Thyroid gland (tissue), 4 donors: ENCODE results near the gene PAGE3. TPM values are rescaled to one million over a fixed set of nuclear protein-coding genes. Genes with fewer than 3 reads are reported as not detected.

ENCODE experiments used
- DNase-seq, 2 donors: peaks; one replicate each; pipeline ENCODE4 v3.0.0-alpha.2; 2019
- H3K27ac ChIP-seq, 3 donors: fragments of 200-600 bp; sonication (generic); 1 replicate in 2 of 3; 2 replicates in 1 of 3; pipeline ENCODE4 v1.5.1; 2016 to 2019; ENCODE audit warnings: mild to moderate bottlenecking in 1 of 3, moderate library complexity in 1 of 3
- H3K27me3 ChIP-seq: fragments of 200-600 bp; sonication (generic); one replicate; pipeline ENCODE4 v1.5.1; 2019
- H3K36me3 ChIP-seq, 2 donors: fragments of 200-600 bp; sonication (generic); one replicate each; pipeline ENCODE4 v1.5.1; 2016 to 2019
- H3K4me1 ChIP-seq, 2 donors: fragments of 200-600 bp; sonication (generic); one replicate each; pipeline ENCODE4 v1.5.1; 2017 to 2019
- H3K4me3 ChIP-seq, 3 donors: fragments of 200-600 bp; sonication (generic); replicated peaks in 1 of 3; 1 replicate in 2 of 3; 2 replicates in 1 of 3; pipeline ENCODE4 v1.5.1; 2016; ENCODE audit warnings: mild to moderate bottlenecking in 1 of 3
- H3K9me3 ChIP-seq: fragments of 200-600 bp; sonication (generic); one replicate; pipeline ENCODE4 v1.5.1; 2017
- CTCF ChIP-seq, 6 experiments: fragments of 200-600 bp in 3 of 6; fragments of 450-650 bp in 3 of 6; sonication (generic) in 3 of 6; IDR thresholded peaks; one replicate each; pipeline ENCODE4 v1.5.1; 2016 to 2019; ENCODE audit warnings: antibody characterized with exemption in 6 of 6, mild to moderate bottlenecking in 2 of 6, inconsistent platforms in 1 of 6, moderate library complexity in 1 of 6
- POLR2A ChIP-seq, 2 donors: fragments of 450-650 bp; IDR thresholded peaks; one replicate each; pipeline ENCODE4 v1.6.1; 2017; ENCODE audit warnings: antibody characterized with exemption in 2 of 2, mild to moderate bottlenecking in 2 of 2, moderate library complexity in 1 of 2
- WGBS, 2 donors: methylation state at CpG; one replicate each; pipeline ENCODE4 v1.1.5; 2017; 5-methylcytosine and 5-hydroxymethylcytosine counted together
- intact Hi-C: fragments of 100-400 bp; cut with DNase I; formaldehyde crosslinking; loops from one replicate; pipeline ENCODE4 v1.15.1; 2023
- total RNA-seq, 4 donors: library from RNA; depleted of rRNA; stranded (reverse); fragments of >200 nt; gene quantifications; one replicate each; pipeline ENCODE4 v1.2.3, GENCODE V29; 2016

PAGE3 gene
- total RNA-seq, result not detected

GRCh38 chrX:55264816-55265215 is at the start of gene PAGE3:
PAGE3 (minus strand) TSS chrX:55264916; CDS start chrX:55263903, 1,013 bp downstream.
- H3K27me3 ChIP-seq, result no peaks in the 10 kb centered on the region
- intact Hi-C loops, result no loop called here
- no peak for TF ChIP-seq CTCF (IDR thresholded peaks at IDR 0.05)
- TF ChIP-seq POLR2A (IDR thresholded peaks at IDR 0.05), result no peak
- 87 to 100% methylated on average over 2 to 5 of the region's 5 CpGs for WGBS, 2 donors
- H3K27ac ChIP-seq, result no peak within 1 kb of the TSS
- no peaks in the 10 kb centered on the region for H3K9me3 ChIP-seq
- H3K36me3 ChIP-seq, result no peaks in the 10 kb centered on the region
- DNase-seq, result no peak
- no peak within 1 kb of the TSS for H3K4me3 ChIP-seq
- no peaks in the 10 kb centered on the region for H3K4me1 ChIP-seq

GRCh38 chrX:55312655-55313054 is 47.9 kb upstream of the PAGE3 start:
- Histone ChIP-seq H3K9me3 (no peaks in the 10 kb centered on the region), H3K36me3 (no peaks in the 10 kb centered on the region), H3K4me1 (no peaks in the 10 kb centered on the region), H3K27me3 (no peaks in the 10 kb centered on the region), H3K4me3 (no peak overlapping the region), H3K27ac (no peak overlapping the region)
- no peak for DNase-seq
- no peak for TF ChIP-seq POLR2A (IDR thresholded peaks at IDR 0.05)
- no peak for TF ChIP-seq CTCF (IDR thresholded peaks at IDR 0.05)
- intact Hi-C loops, result no loop called here

GRCh38 chrX:55290963-55291362 is 26.2 kb upstream of the PAGE3 start:
- Histone ChIP-seq H3K4me1 (no peaks in the 10 kb centered on the region), H3K27me3 (no peaks in the 10 kb centered on the region), H3K4me3 (no peak overlapping the region), H3K27ac (no peak overlapping the region), H3K9me3 (no peaks in the 10 kb centered on the region), H3K36me3 (no peaks in the 10 kb centered on the region)
- intact Hi-C loops, result no loop called here
- TF ChIP-seq POLR2A (IDR thresholded peaks at IDR 0.05), result no peak
- TF ChIP-seq CTCF (IDR thresholded peaks at IDR 0.05), result no peak
- no peak for DNase-seq
- WGBS, 2 donors, result 84 to 87% methylated on average over 3 of the region's 3 CpGs

GRCh38 chrX:55279832-55280231 is 15.1 kb upstream of the PAGE3 start:
- 93 to 98% methylated on average over 10 of the region's 10 CpGs for WGBS, 2 donors
- Histone ChIP-seq H3K36me3 (no peaks in the 10 kb centered on the region), H3K9me3 (no peaks in the 10 kb centered on the region), H3K27ac (no peak overlapping the region), H3K4me3 (no peak overlapping the region), H3K4me1 (no peaks in the 10 kb centered on the region), H3K27me3 (no peaks in the 10 kb centered on the region)
- intact Hi-C loops, result no loop called here
- no peak for DNase-seq
- no peak for TF ChIP-seq CTCF (IDR thresholded peaks at IDR 0.05)
- no peak for TF ChIP-seq POLR2A (IDR thresholded peaks at IDR 0.05)

- TF ChIP-seq POLR2A (IDR thresholded peaks at IDR 0.05), result no peak
- TF ChIP-seq CTCF (IDR thresholded peaks at IDR 0.05), result no peak
- Histone ChIP-seq H3K27ac (no peak overlapping the region), H3K4me3 (no peak overlapping the region), H3K36me3 (no peaks in the 10 kb centered on the region), H3K27me3 (no peaks in the 10 kb centered on the region), H3K9me3 (no peaks in the 10 kb centered on the region), H3K4me1 (no peaks in the 10 kb centered on the region)
- 89 to 91% methylated on average over 2 of the region's 2 CpGs for WGBS, 2 donors
- DNase-seq, result no peak
- intact Hi-C loops, result no loop called here
Measured at GRCh38 chrX:55260806-55261205, 3.9 kb downstream of the PAGE3 start.
